HG03097 (cell line): ENCODE results near the gene C1orf226.

Source experiments
- ATAC-seq: cut with Tn5 transposase; IDR thresholded peaks from one replicate; pipeline ENCODE4 v1.9.1; 2021; ENCODE audit not compliant: unreplicated experiment, low FRiP score

The C1orf226 gene

DNA sequence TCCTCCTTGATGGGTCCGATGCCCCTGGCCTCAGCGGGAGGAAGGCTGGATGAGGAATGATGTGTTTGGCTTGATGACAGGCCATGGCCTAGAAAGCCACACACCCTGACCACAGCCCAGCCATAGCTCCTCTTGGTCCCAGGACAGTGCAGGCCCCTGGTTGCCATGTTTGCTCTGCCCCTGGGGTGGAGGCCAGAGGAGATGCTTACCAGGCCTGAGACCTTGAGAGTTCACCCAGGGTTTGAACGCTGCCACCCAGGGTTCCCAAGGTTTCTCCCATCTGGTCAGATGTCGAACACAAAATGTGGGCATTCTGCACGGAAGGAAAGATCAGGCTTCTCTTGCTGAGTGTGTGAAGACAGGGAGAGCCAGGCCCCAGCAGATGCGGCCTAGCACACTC is 2.6 kb downstream of the C1orf226 start:
- ATAC-seq = no peak

DNA sequence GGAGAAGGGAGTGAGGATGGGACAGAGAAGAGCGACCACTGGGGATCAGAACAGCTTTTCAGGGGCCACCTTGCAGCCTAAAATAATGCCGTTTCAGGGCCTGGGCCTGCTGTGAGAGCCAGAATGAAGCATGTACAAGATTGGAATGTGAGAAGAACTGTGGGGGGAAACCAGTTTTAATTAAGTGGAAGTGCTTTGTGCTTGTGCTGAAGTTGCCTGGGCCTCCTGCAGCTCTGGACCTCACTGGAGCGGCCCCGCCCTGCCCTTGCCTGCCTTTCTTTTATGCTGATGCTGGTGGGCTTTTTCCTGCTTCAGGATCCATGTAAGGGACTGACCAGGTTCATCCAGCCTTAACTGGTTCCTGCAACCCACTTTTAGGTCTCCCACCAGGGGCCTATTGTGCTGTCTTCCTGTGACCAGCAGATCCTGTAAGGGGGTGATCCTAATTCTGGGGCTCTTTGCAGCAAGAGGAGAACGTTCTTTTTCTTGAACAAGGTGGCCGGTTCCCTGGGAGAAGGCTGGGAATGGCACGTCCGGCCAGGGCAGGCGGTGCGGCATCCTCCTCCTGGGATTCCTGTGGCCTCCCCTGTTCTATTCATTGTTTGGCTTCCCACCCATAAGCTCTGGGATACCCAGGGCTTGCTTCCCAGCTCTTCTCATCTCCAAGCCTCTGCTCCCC is 3.2 kb downstream of the C1orf226 start:
- ATAC-seq = no peak

DNA sequence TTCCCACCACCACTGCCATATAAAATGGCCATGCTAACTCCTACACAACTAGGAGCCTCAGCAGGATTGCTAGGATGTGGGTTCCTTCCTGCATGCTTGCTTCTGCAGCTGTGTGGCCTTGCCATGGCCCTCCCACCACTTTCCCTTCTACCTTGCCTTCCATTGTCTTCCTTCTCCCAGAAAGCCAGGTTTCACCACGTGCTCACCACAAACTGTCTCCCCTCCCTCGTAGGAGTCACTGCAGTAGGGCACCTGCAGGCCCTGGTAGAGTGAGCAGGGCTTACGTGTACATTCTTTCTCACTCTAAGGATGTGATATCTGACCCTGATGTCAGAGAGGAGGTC is 3.7 kb downstream of the C1orf226 start:
- ATAC-seq = no peak

DNA sequence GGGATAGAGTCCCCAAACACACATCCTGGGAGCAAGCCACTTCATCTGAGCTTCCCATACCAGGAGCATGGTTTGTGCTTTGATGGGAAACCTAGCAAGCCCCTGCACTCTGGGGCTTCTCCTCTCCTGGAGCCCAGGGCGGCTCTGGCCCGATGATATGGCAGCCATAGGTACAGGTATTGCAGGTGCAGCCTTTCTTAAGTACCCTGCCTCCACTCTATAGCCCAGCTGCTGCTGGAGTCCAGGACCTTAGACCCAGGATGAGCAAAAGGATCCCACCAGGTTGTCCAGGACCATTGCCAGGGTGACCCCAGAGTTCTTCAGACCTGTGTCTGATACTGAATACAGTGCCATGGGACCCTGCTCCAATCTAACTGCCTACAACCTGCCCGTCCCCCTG is 4.2 kb downstream of the C1orf226 start:
- ATAC-seq = no peak

GRCh38 chr1:162386292-162387225 is 5.0 kb downstream of the C1orf226 start:
- no peak for ATAC-seq

GRCh38 chr1:162387226-162388082 is 5.9 kb downstream of the C1orf226 start:
- ATAC-seq = no peak

- no peak for ATAC-seq
Measured at GRCh38 chr1:162388083-162388594, 6.6 kb downstream of the C1orf226 start.

GRCh38 chr1:162388615-162389014 is 7.1 kb downstream of the C1orf226 start:
- ATAC-seq = no peak

GRCh38 chr1:162389021-162389818 is 7.7 kb downstream of the C1orf226 start:
- no peak for ATAC-seq

GRCh38 chr1:162389971-162390370 is 8.4 kb downstream of the C1orf226 start:
- no peak for ATAC-seq

GRCh38 chr1:162390396-162391185 is 9.1 kb downstream of the C1orf226 start:
- no peak for ATAC-seq

- no peak for ATAC-seq
Measured at GRCh38 chr1:162391790-162392563, 10.4 kb downstream of the C1orf226 start.

DNA sequence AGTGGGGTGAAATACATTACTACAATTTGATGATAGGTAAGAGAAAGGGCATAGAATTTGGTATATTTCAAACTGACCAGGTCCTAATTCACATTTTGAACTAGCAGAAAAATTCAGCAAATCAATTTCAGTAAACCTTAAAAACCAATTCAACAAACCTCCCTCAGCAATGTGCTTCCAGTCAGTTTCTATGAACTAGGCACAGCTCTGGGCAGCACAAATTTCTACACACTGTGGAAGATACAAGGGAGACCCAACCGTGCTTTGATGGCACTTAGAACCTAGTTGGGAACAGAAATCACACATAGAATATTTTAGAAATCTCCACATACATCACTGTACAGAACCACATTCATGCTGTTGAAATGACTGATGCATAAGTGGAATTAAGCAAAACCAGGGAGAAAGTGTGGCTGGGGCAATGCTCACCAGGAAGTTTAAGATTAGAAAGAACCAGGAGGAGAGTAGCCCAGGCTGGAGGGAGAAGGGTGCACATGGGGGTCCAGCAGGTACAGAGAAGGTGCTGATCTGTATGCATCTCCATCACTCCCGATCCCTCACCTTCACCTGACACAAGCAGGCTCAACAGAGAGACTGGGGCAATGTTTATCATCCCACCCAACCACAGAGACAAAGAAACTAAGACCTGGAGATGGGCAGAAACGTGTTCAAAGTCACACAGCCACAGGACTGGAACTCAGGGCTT is 14.8 kb downstream of the C1orf226 start:
- no peak for ATAC-seq

DNA sequence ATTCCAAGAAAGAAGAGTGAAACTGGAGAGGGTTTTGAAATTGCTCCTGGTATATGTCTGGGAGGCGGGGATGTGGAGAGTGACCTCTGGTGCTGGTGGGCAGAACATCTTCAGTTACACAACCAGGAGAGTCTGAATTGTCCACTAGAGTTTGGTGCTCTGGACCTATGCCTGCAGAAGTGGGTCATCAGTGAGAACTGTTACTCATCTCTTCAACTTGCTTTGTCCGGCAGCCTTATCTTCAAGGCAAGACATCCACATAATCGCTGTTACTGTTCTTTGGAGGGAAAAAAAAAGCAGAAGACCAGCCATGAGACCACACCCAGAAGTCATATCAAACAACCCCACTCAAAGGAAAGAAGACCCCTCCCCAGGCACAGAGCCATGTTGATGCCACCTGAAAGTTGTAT is 15.5 kb downstream of the C1orf226 start:
- no peak for ATAC-seq

GRCh38 chr1:162397943-162398560 is 16.5 kb downstream of the C1orf226 start:
- ATAC-seq = no peak

- no peak for ATAC-seq
Measured at GRCh38 chr1:162398999-162399580, 17.6 kb downstream of the C1orf226 start.

DNA sequence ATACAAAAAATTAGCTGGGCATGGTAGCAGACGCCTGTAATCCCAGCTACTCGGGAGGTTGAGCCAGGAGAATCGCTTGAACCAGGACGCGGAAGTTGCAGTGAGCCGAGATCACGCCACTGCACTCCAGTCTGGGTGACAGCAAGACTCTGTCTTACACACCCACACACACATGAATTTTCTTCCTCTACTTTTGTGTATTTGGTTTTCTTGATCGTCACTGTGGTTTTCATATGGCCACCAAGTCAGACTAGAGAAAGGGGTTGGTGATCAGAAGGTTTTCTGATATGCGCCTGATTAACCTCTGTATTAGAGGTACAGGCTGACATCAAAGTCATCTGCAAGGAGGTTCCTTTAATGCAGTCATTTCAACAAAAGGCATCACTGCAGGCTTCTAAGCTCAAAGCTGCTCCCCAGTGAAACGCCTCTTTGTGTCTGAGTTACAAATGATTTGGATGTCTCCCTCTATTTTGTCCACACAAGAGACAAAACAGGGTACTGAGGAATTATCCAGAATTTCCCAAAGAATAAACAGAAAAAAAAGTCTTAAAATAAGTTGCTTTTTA is 19.3 kb downstream of the C1orf226 start:
- ATAC-seq = no peak
